Measurements from ENCODE around the gene MTR. TPM values are rescaled to one million over a fixed set of nuclear protein-coding genes. Genes with fewer than 3 reads are reported as not detected.

The MTR gene
- total RNA-seq, 4 donors from 2014 or later = 29.7 to 43.4 (median 34.6) TPM

- TF ChIP-seq POLR2AphosphoS5 (IDR thresholded peaks at IDR 0.05) (no peak), POLR2A (IDR thresholded peaks at IDR 0.05; ENCODE audit: low read depth) (no peak), CTCF (IDR thresholded peaks at IDR 0.05) (no peak), EP300 (IDR thresholded peaks at IDR 0.05) (no peak)
- Histone ChIP-seq H3K36me3 (no peaks in the 10 kb centered on the region), H3K4me3 (no peak overlapping the region), H3K9me3 (peaks cover 0 to 3% (median 2%) of the 10 kb centered on the region in 4 donors), H3K27me3 (no peaks in the 10 kb centered on the region), H3K4me1 (no peaks in the 10 kb centered on the region), H3K27ac (replicated peaks in 1 of 4) (no peak overlapping the region)
- DNase-seq (ENCODE audit: extremely low spot score) = no peak
- intact Hi-C loops (cut with DNase I) = loop anchor here (5.0 kb wide), 1 partner anchor 162 kb away; no protein-coding TSS in a partner anchor
- 76% methylated on average over 3 of the region's 3 CpGs for WGBS
Observed at GRCh38 chr1:236773919-236774318, 21.2 kb upstream of the MTR start.

- Histone ChIP-seq H3K27me3 (no peaks in the 10 kb centered on the region), H3K27ac (replicated peaks in 1 of 4) (no peak overlapping the region), H3K4me1 (no peaks in the 10 kb centered on the region), H3K9me3 (peaks cover 0 to 12% (median 11%) of the 10 kb centered on the region in 4 donors), H3K4me3 (no peak overlapping the region), H3K36me3 (no peaks in the 10 kb centered on the region)
- intact Hi-C loops (cut with DNase I) = loop anchor here (5.0 kb wide), 1 partner anchor 163 kb away; no protein-coding TSS in a partner anchor
- DNase-seq (ENCODE audit: extremely low spot score) = no peak
- no peak for TF ChIP-seq POLR2AphosphoS5 (IDR thresholded peaks at IDR 0.05)
- peak; percentile 29 to 48 (median 44) for TF ChIP-seq CTCF (IDR thresholded peaks at IDR 0.05)
- no peak for TF ChIP-seq POLR2A (IDR thresholded peaks at IDR 0.05; ENCODE audit: low read depth)
- TF ChIP-seq EP300 (IDR thresholded peaks at IDR 0.05) = no peak
- WGBS = 55% methylated on average over 3 of the region's 3 CpGs
Observed at GRCh38 chr1:236774926-236775325, 20.2 kb upstream of the MTR start.

GRCh38 chr1:236779312-236779711 is 15.8 kb upstream of the MTR start:
- Histone ChIP-seq H3K4me3 (no peak overlapping the region), H3K4me1 (no peaks in the 10 kb centered on the region), H3K36me3 (no peaks in the 10 kb centered on the region), H3K27me3 (no peaks in the 10 kb centered on the region), H3K9me3 (peaks cover 0 to 13% (median 11%) of the 10 kb centered on the region in 4 donors), H3K27ac (replicated peaks in 1 of 4) (no peak overlapping the region)
- TF ChIP-seq CTCF (IDR thresholded peaks at IDR 0.05) (no peak), POLR2AphosphoS5 (IDR thresholded peaks at IDR 0.05) (no peak), POLR2A (IDR thresholded peaks at IDR 0.05; ENCODE audit: low read depth) (no peak), EP300 (IDR thresholded peaks at IDR 0.05) (no peak)
- no peak for DNase-seq (ENCODE audit: extremely low spot score)
- 88% methylated on average over 2 of the region's 2 CpGs for WGBS
- intact Hi-C loops (cut with DNase I) = no loop called here

- no peaks in the 10 kb centered on the region for H3K4me1 ChIP-seq
- no peak overlapping the region for H3K4me3 ChIP-seq
- H3K27ac ChIP-seq (replicated peaks in 1 of 4) = no peak overlapping the region
- TF ChIP-seq POLR2AphosphoS5 (IDR thresholded peaks at IDR 0.05) (no peak), EP300 (IDR thresholded peaks at IDR 0.05) (no peak), CTCF (IDR thresholded peaks at IDR 0.05) (no peak), POLR2A (IDR thresholded peaks at IDR 0.05; ENCODE audit: low read depth) (no peak)
- intact Hi-C loops (cut with DNase I) = no loop called here
- WGBS = 66% methylated on average over 2 of the region's 2 CpGs
- no peaks in the 10 kb centered on the region for H3K9me3 ChIP-seq
- H3K36me3 ChIP-seq = no peaks in the 10 kb centered on the region
- DNase-seq (ENCODE audit: extremely low spot score) = no peak
- H3K27me3 ChIP-seq = no peaks in the 10 kb centered on the region
Observed at GRCh38 chr1:236785477-236785876, 9.6 kb upstream of the MTR start.

- no peaks in the 10 kb centered on the region for H3K36me3 ChIP-seq
- TF ChIP-seq EP300 (IDR thresholded peaks at IDR 0.05) (no peak), CTCF (IDR thresholded peaks at IDR 0.05) (no peak), POLR2AphosphoS5 (IDR thresholded peaks at IDR 0.05) (no peak), POLR2A (IDR thresholded peaks at IDR 0.05; ENCODE audit: low read depth) (no peak)
- 98% methylated on average over 10 of the region's 16 CpGs for WGBS
- no peaks in the 10 kb centered on the region for H3K27me3 ChIP-seq
- intact Hi-C loops (cut with DNase I) = no loop called here
- H3K27ac ChIP-seq (replicated peaks in 1 of 4) = no peak overlapping the region
- no peaks in the 10 kb centered on the region for H3K4me1 ChIP-seq
- DNase-seq (ENCODE audit: extremely low spot score) = no peak
- H3K9me3 ChIP-seq = no peaks in the 10 kb centered on the region
- no peak overlapping the region for H3K4me3 ChIP-seq
Observed at GRCh38 chr1:236786453-236786852, 8.6 kb upstream of the MTR start.
